WTC11 (cell line): ENCODE data around the gene FER1L5. TPM values are rescaled to one million over a fixed set of nuclear protein-coding genes. Genes with fewer than 3 reads are reported as not detected.

Source experiments
- ATAC-seq: fragments of 200-7000 bp; cut with Tn5 transposase; 2 replicates; pipeline ENCODE4 v1.10.0; 2021; ENCODE audit warnings: mild to moderate bottlenecking, moderate library complexity
- CTCF ChIA-PET: fragments of 300-600 bp; sonication (Branson Sonifier 250); formaldehyde crosslinking; loops from one replicate; lab custom pipeline; 2021; ENCODE audit warnings: antibody characterized with exemption; lab: Charles Lee
- POLR2A ChIA-PET: fragments of 350-600 bp; sonication (Branson Sonifier 250); formaldehyde crosslinking; loops from one replicate; lab custom pipeline; 2021; ENCODE audit warnings: antibody characterized with exemption; lab: Charles Lee
- DNase-seq: peaks from one replicate; pipeline ENCODE4 v3.0.0; 2021; ENCODE audit warnings: low spot score
- H3K27ac Mint-ChIP-seq: 2 replicates; pipeline ENCODE4 v1.8.0; 2021; ENCODE audit warnings: mixed read lengths
- H3K27me3 Mint-ChIP-seq: 2 replicates; pipeline ENCODE4 v1.8.0; 2021; ENCODE audit warnings: low read depth, mild to moderate bottlenecking, moderate library complexity, mixed read lengths
- H3K36me3 Mint-ChIP-seq: 2 replicates; pipeline ENCODE4 v1.8.0; 2021; ENCODE audit warnings: mixed read lengths
- H3K4me1 Mint-ChIP-seq: 2 replicates; pipeline ENCODE4 v1.8.0; 2022; ENCODE audit warnings: mixed read lengths
- H3K4me3 Mint-ChIP-seq: 2 replicates; pipeline ENCODE4 v1.8.0; 2021; ENCODE audit warnings: mild to moderate bottlenecking, moderate library complexity, mixed read lengths
- H3K9me3 Mint-ChIP-seq: 2 replicates; pipeline ENCODE4 v1.8.0; 2021; ENCODE audit warnings: mixed read lengths
- AFF4 ChIP-seq: sonication (generic); formaldehyde crosslinking; IDR thresholded peaks from 2 replicates; pipeline ENCODE4 v1.8.1; 2023; ENCODE audit warnings: mild to moderate bottlenecking, missing genetic modification reagents, borderline replicate concordance
- ATF3 ChIP-seq: sonication (generic); formaldehyde crosslinking; conservative IDR thresholded peaks from 2 replicates; pipeline ENCODE4 v1.8.1; 2022; ENCODE audit warnings: mild to moderate bottlenecking, missing genetic modification reagents
- CBFB ChIP-seq: sonication (generic); formaldehyde crosslinking; IDR thresholded peaks from 2 replicates; pipeline ENCODE4 v1.8.1; 2022; ENCODE audit warnings: mild to moderate bottlenecking, low read depth, missing genetic modification reagents
- CREB1 ChIP-seq: sonication (generic); formaldehyde crosslinking; IDR thresholded peaks from 2 replicates; pipeline ENCODE4 v1.8.0; 2023; ENCODE audit warnings: mild to moderate bottlenecking, missing genetic modification reagents
- CREM ChIP-seq: sonication (generic); formaldehyde crosslinking; IDR thresholded peaks from 2 replicates; pipeline ENCODE4 v1.8.1; 2022; ENCODE audit warnings: mild to moderate bottlenecking, missing genetic modification reagents, moderate library complexity
- FOXK1 ChIP-seq: sonication (generic); formaldehyde crosslinking; IDR thresholded peaks from 2 replicates; pipeline ENCODE4 v1.8.0; 2022; ENCODE audit warnings: mild to moderate bottlenecking, moderate library complexity, missing genetic modification reagents
- IRF1 ChIP-seq: sonication (generic); formaldehyde crosslinking; IDR thresholded peaks from 2 replicates; pipeline ENCODE4 v1.8.0; 2023; ENCODE audit warnings: missing genetic modification reagents
- JAZF1 ChIP-seq: fragments of 250-450 bp; sonication (Bioruptor Pico); IDR thresholded peaks from 2 replicates; pipeline ENCODE4 v1.9.0; 2021; ENCODE audit warnings: moderate library complexity, mild to moderate bottlenecking, inconsistent platforms
- OVOL2 ChIP-seq: fragments of 250-450 bp; sonication (Bioruptor Pico); IDR thresholded peaks from 2 replicates; pipeline ENCODE4 v1.9.0; 2021; ENCODE audit warnings: mild to moderate bottlenecking, borderline replicate concordance
- RELA ChIP-seq: sonication (generic); formaldehyde crosslinking; IDR thresholded peaks from 2 replicates; pipeline ENCODE4 v1.8.1; 2022; ENCODE audit warnings: missing genetic modification reagents, mild to moderate bottlenecking, borderline replicate concordance
- SMAD3 ChIP-seq: sonication (generic); formaldehyde crosslinking; IDR thresholded peaks from 2 replicates; pipeline ENCODE4 v1.8.0; 2022; ENCODE audit warnings: missing genetic modification reagents, mild to moderate bottlenecking, borderline replicate concordance
- TP53 ChIP-seq: sonication (generic); formaldehyde crosslinking; IDR thresholded peaks from 2 replicates; pipeline ENCODE4 v1.8.1; 2023; ENCODE audit warnings: mild to moderate bottlenecking, missing genetic modification reagents
- ZNF138 ChIP-seq: sonication (generic); formaldehyde crosslinking; conservative IDR thresholded peaks from 2 replicates; pipeline ENCODE4 v1.8.1; 2022; ENCODE audit warnings: mild to moderate bottlenecking, moderate library complexity, missing genetic modification reagents
- ZNF232 ChIP-seq: sonication (generic); formaldehyde crosslinking; IDR thresholded peaks from 2 replicates; pipeline ENCODE4 v1.8.0; 2022; ENCODE audit warnings: mild to moderate bottlenecking, missing genetic modification reagents
- ZNF263 ChIP-seq: sonication (generic); formaldehyde crosslinking; IDR thresholded peaks from 2 replicates; pipeline ENCODE4 v1.8.1; 2022; ENCODE audit warnings: low read depth, mild to moderate bottlenecking, moderate library complexity, missing genetic modification reagents
- ZNF281 ChIP-seq: sonication (generic); formaldehyde crosslinking; IDR thresholded peaks from 2 replicates; pipeline ENCODE4 v1.8.0; 2023; ENCODE audit warnings: mild to moderate bottlenecking, missing genetic modification reagents
- ZSCAN18 ChIP-seq: fragments of 250-450 bp; sonication (Bioruptor Pico); IDR thresholded peaks from 2 replicates; pipeline ENCODE4 v2.1.2; 2022; ENCODE audit warnings: mild to moderate bottlenecking, moderate library complexity
- total RNA-seq: library from RNA; stranded (reverse); gene quantifications from 3 replicates; pipeline ENCODE4 v1.2.3, GENCODE V29; 2021

FER1L5 gene
- total RNA-seq, 1 experiment from 2014 or later: 1.4 TPM

GRCh38 chr2:96694279-96694678 lies 51.7 kb downstream of the FER1L5 start:
- no peak overlapping the region for H3K27ac Mint-ChIP-seq
- POLR2A ChIA-PET: no interaction called here
- H3K4me1 Mint-ChIP-seq: no peaks in the 10 kb centered on the region
- DNase-seq: no peak
- no peaks in the 10 kb centered on the region for H3K27me3 Mint-ChIP-seq
- no peak for ATAC-seq
- CTCF ChIA-PET: interaction anchor here (0.9 kb wide), 1 partner anchor 19 kb away, joined by 3 read pairs; no protein-coding TSS in a partner anchor
- TF ChIP-seq FOXK1 (no peak), TP53 (CRISPR knock-in tag) (no peak), CREM (CRISPR knock-in tag) (no peak), RELA (CRISPR knock-in tag) (no peak), AFF4 (no peak), OVOL2 (CRISPR knock-in tag) (no peak), IRF1 (CRISPR knock-in tag) (no peak), JAZF1 (no peak), ATF3 (CRISPR knock-in tag) (no peak)
- H3K36me3 Mint-ChIP-seq: no peaks in the 10 kb centered on the region
- no peaks in the 10 kb centered on the region for H3K9me3 Mint-ChIP-seq
- H3K4me3 Mint-ChIP-seq: no peak overlapping the region

GRCh38 chr2:96694816-96695455 lies 52.4 kb downstream of the FER1L5 start:
- POLR2A ChIA-PET: no interaction called here
- CTCF ChIA-PET: interaction anchor here (0.8 to 1.0 kb wide), 2 partner anchors 69 to 106 kb away, joined by 3 to 4 read pairs; no protein-coding TSS in a partner anchor
- Mint-ChIP-seq H3K9me3 (no peaks in the 10 kb centered on the region), H3K27me3 (no peaks in the 10 kb centered on the region), H3K36me3 (no peaks in the 10 kb centered on the region), H3K27ac (no peak overlapping the region), H3K4me1 (no peaks in the 10 kb centered on the region), H3K4me3 (no peak overlapping the region)
- ATAC-seq: no peak
- TF ChIP-seq ZNF138 (CRISPR knock-in tag): no peak
- no peak for TF ChIP-seq ZNF263 (CRISPR knock-in tag)
- TF ChIP-seq CBFB: no peak
- TF ChIP-seq OVOL2 (CRISPR knock-in tag): no peak
- TF ChIP-seq ZNF281 (CRISPR knock-in tag): no peak
- TF ChIP-seq ZSCAN18 (CRISPR knock-in tag): no peak
- no peak for TF ChIP-seq ZNF232 (CRISPR knock-in tag)
- no peak for TF ChIP-seq CREB1 (CRISPR knock-in tag)
- TF ChIP-seq SMAD3 (CRISPR knock-in tag): no peak
- no peak for DNase-seq
